Peyer's patch (tissue), 4 donors: ENCODE measurements around the gene CSAD. TPM values are rescaled to one million over a fixed set of nuclear protein-coding genes. Genes with fewer than 3 reads are reported as not detected.
"Not testable (repeated sequence)": the region's sequence is repeated elsewhere in the genome, so short reads cannot be mapped to it uniquely, and the experiment has no call there.

Experiments
- DNase-seq, 3 donors: peaks; one replicate each; pipeline ENCODE4 v3.0.0-alpha.2; 2017 to 2019
- H3K27ac ChIP-seq, 4 donors: fragments of 200-600 bp; sonication (generic); one replicate each; pipeline ENCODE4 v1.5.1; 2016 to 2019
- H3K27me3 ChIP-seq, 2 donors: fragments of 200-600 bp; sonication (generic); one replicate each; pipeline ENCODE4 v1.5.1; 2019
- H3K36me3 ChIP-seq, 3 donors: fragments of 200-600 bp; sonication (generic); one replicate each; pipeline ENCODE4 v1.5.1; 2016 to 2019
- H3K4me1 ChIP-seq, 4 donors: fragments of 200-600 bp; sonication (generic); one replicate each; pipeline ENCODE4 v1.5.1; 2016 to 2019
- H3K4me3 ChIP-seq, 4 donors: fragments of 200-600 bp; sonication (generic); 1 replicate in 3 of 4; 2 replicates in 1 of 4; pipeline ENCODE4 v1.5.1; 2016 to 2019; ENCODE audit warnings: mild to moderate bottlenecking in 1 of 4
- H3K9me3 ChIP-seq, 4 donors: fragments of 200-600 bp; sonication (generic); one replicate each; pipeline ENCODE4 v1.5.1; 2016 to 2019; ENCODE audit warnings: mild to moderate bottlenecking in 1 of 4
- CTCF ChIP-seq, 6 experiments: fragments of 450-650 bp in 4 of 6; fragments of 200-600 bp in 2 of 6; sonication (generic) in 1 of 6; IDR thresholded peaks; one replicate each; pipeline ENCODE4 v1.5.1; 2017 to 2019; ENCODE audit warnings: antibody characterized with exemption in 6 of 6, mild to moderate bottlenecking in 3 of 6, moderate library complexity in 1 of 6
- POLR2A ChIP-seq, 2 donors: fragments of 450-650 bp; IDR thresholded peaks; one replicate each; pipeline ENCODE4 v1.5.1; 2017; ENCODE audit warnings: antibody characterized with exemption in 2 of 2, mild to moderate bottlenecking in 2 of 2, moderate library complexity in 2 of 2
- total RNA-seq, 4 donors: library from RNA; depleted of rRNA; stranded (reverse); fragments of >200 nt; gene quantifications; one replicate each; pipeline ENCODE4 v1.1.0, GENCODE V29; 2016

CSAD gene
- total RNA-seq, 4 donors from 2014 or later = 36.1 to 154 (median 109) TPM

- H3K9me3 ChIP-seq = no peaks in the 10 kb centered on the region
- no peak for TF ChIP-seq CTCF (IDR thresholded peaks at IDR 0.05)
- no peak for TF ChIP-seq POLR2A (IDR thresholded peaks at IDR 0.05)
- no peaks in the 10 kb centered on the region for H3K27me3 ChIP-seq
- no peak for DNase-seq
- H3K36me3 ChIP-seq = peaks cover 0 to 18% (median 0%) of the 10 kb centered on the region in 3 donors
- H3K4me1 ChIP-seq = peaks cover 0 to 12% (median 0%) of the 10 kb centered on the region in 4 donors
- H3K4me3 ChIP-seq = no peak overlapping the region
- H3K27ac ChIP-seq = no peak overlapping the region
Observed at GRCh38 chr12:53170876-53171724, 9.6 kb downstream of the CSAD start.

- DNase-seq = no peak
Observed at GRCh38 chr12:53170215-53170614, 10.5 kb downstream of the CSAD start.

GRCh38 chr12:53169644-53170043 lies 11.1 kb downstream of the CSAD start:
- peaks cover 0 to 2% (median 0%) of the 10 kb centered on the region in 4 donors for H3K4me1 ChIP-seq
- H3K36me3 ChIP-seq = peaks cover 0 to 18% (median 0%) of the 10 kb centered on the region in 3 donors
- no peak overlapping the region for H3K27ac ChIP-seq
- H3K27me3 ChIP-seq = no peaks in the 10 kb centered on the region
- DNase-seq = no peak
- no peaks in the 10 kb centered on the region for H3K9me3 ChIP-seq
- TF ChIP-seq POLR2A (IDR thresholded peaks at IDR 0.05) (no peak), CTCF (IDR thresholded peaks at IDR 0.05) (no peak)
- no peak overlapping the region for H3K4me3 ChIP-seq

More at GRCh38 chr12:53170215-53170614, 10.5 kb downstream of the CSAD start:
- peaks cover 0 to 6% (median 0%) of the 10 kb centered on the region in 4 donors for H3K4me1 ChIP-seq
- peaks cover 0 to 18% (median 0%) of the 10 kb centered on the region in 3 donors for H3K36me3 ChIP-seq
- H3K27me3 ChIP-seq = no peaks in the 10 kb centered on the region
- no peaks in the 10 kb centered on the region for H3K9me3 ChIP-seq
- TF ChIP-seq POLR2A (IDR thresholded peaks at IDR 0.05) = no peak
- TF ChIP-seq CTCF (IDR thresholded peaks at IDR 0.05) = no peak
- no peak overlapping the region for H3K4me3 ChIP-seq
- H3K27ac ChIP-seq = no peak overlapping the region

- no peaks in the 10 kb centered on the region for H3K27me3 ChIP-seq
- H3K36me3 ChIP-seq = peaks cover 0 to 13% (median 0%) of the 10 kb centered on the region in 3 donors
- no peaks in the 10 kb centered on the region for H3K4me1 ChIP-seq
- no peak for DNase-seq
- no peak overlapping the region for H3K27ac ChIP-seq
- no peak overlapping the region for H3K4me3 ChIP-seq
- no peaks in the 10 kb centered on the region for H3K9me3 ChIP-seq
- TF ChIP-seq POLR2A (IDR thresholded peaks at IDR 0.05) (no peak), CTCF (IDR thresholded peaks at IDR 0.05) (no peak)
Observed at GRCh38 chr12:53166837-53167236, 13.9 kb downstream of the CSAD start.

GRCh38 chr12:53163008-53163407 lies 17.7 kb downstream of the CSAD start:
- H3K4me1 ChIP-seq, H3K4me3 ChIP-seq, H3K9me3 ChIP-seq, H3K27ac ChIP-seq, DNase-seq, H3K27me3 ChIP-seq: not testable (repeated sequence)
- peaks cover 0 to 12% (median 0%) of the 10 kb centered on the region in 3 donors for H3K36me3 ChIP-seq

GRCh38 chr12:53161119-53161911 lies 19.4 kb downstream of the CSAD start:
- no peak overlapping the region for H3K27ac ChIP-seq
- H3K9me3 ChIP-seq = no peaks in the 10 kb centered on the region
- H3K4me3 ChIP-seq = no peak overlapping the region
- H3K27me3 ChIP-seq = no peaks in the 10 kb centered on the region
- no peak for DNase-seq
- TF ChIP-seq POLR2A (IDR thresholded peaks at IDR 0.05) = no peak
- TF ChIP-seq CTCF (IDR thresholded peaks at IDR 0.05) = no peak
- H3K36me3 ChIP-seq = peaks cover 0 to 7% (median 0%) of the 10 kb centered on the region in 3 donors
- H3K4me1 ChIP-seq = no peaks in the 10 kb centered on the region
